HG03039 (cell line): Measurements from ENCODE around the gene NSD1.
"Not testable (repeated sequence)": the region's sequence is repeated elsewhere in the genome, so short reads cannot be mapped to it uniquely, and the experiment has no call there.

ENCODE experiments used
- ATAC-seq: cut with Tn5 transposase; IDR thresholded peaks from one replicate; pipeline ENCODE4 v1.9.1; 2021; ENCODE audit warnings: mild to moderate bottlenecking, moderate library complexity; ENCODE audit not compliant: unreplicated experiment

NSD1 gene

DNA sequence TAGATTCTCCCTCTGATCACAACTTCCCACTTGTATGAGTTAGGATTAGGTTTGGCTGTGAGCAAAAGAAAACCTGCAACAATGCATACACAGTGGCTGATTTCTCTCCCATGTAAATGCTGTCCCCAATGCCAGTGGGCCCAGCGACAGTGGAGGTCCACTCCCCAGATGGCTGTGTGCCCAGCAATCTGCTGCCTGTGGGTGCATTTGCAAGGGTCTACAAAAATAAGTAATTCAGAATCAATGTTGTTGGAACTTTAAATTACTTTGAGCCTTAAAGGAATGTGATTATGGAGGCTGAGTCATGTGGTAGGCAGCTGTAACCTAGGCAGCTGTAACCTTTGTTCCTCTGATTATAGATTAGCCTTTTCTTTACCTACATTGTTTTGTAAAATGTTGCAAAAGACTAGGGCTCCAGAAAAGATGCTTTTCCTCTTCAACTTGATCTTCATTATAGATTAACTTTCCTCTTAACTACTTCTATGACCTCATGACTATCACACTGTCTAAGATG, 192.4 kb downstream of the NSD1 start:
- no peak for ATAC-seq

DNA sequence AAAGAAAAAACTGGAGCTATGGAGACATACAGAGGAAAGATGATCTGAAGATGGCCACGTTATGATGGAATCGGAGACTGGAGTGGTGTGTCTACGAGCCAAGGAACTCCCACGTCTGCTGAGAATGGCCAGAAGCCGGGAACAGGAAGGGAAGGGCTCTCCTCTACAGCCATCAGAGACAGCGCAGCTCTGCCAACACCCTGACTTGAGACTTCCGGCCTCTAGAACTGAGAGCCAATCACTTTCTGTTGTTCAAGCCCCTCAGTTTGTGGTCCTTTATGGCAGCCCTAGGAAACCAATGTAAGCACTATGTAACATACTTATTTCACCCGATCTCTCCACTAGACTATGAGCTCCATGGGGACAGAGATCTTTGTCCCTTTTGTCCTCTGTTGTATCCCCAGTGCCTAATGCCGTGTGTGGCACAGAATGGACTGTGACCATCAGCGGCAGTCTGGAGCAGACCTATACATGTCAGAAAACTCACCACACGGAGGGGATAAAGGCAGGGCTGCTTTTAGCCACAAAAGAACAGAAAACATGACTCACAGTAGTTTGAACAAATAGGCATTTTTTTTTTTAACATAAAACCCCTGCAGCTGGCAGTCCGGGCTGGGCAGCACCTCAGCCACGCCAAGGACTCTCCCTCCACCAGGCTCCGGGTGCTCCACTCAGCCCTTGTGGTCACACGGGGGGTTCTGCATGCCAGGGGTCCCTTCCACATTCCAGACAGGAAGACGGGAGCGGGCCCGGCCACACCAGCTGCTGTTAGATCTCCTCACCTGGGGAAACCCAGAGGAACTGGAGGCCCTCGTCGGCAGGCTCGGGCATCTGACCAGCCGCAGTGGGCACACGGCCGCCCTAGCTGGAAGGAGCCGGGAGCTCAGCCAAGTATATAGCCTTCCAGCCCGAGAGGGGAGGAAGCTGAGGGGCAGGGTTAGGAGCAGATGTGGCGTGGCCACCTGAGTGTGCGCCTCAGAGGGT, 194.3 kb downstream of the NSD1 start:
- no peak for ATAC-seq

DNA sequence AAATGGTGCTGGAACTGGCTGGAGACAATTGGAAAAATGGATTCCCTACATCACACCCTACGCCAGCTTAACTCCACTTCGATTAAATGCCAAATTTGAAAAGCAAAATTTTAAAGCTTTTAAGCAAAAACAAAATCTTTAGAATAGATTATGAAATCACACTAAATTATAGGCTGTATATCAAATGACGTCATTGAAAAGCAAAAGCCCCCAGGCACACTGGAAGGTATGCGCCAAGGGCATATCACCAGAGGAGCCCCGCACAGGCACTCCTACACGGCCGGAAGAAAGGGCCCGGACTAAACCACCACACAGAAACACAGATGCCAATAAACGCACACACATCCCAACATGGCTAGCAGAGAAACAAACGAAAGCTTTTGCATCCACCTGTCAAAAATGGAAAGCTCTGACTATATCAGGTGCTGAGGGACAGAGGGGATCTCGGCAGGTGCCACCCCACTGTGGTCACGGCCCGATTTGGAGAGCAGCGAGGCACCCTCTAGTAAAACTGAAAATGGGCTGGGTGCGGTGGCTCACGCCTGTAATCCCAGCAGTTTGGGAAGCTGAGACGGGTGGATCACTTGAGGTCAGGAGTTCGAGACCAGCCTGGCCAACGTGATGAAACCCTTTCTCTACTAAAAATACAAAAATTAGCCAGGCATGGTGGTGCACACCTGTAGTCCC, 195.1 kb downstream of the NSD1 start:
- ATAC-seq: no peak

DNA sequence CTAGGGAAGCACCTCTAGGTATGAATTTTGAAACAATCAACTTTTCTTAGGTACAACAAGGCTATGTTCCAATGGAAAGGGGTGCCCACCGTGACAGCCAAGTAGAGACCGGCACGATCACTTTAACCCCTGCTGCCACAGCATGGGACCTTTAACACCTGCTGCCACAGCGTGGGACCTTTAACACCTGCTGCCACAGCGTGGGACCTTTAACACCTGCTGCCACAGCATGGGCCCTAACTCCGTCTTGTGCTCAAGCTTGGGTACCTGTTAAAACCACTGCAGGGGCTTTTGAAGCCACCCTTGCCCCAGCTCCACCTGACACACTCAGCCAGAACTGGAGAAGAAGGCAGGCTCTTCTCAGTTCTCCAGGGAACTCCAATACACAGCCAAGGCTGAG, 196.3 kb downstream of the NSD1 start:
- no peak for ATAC-seq

- no peak for ATAC-seq
Observed at GRCh38 chr5:177330991-177331842, 197.6 kb downstream of the NSD1 start.

DNA sequence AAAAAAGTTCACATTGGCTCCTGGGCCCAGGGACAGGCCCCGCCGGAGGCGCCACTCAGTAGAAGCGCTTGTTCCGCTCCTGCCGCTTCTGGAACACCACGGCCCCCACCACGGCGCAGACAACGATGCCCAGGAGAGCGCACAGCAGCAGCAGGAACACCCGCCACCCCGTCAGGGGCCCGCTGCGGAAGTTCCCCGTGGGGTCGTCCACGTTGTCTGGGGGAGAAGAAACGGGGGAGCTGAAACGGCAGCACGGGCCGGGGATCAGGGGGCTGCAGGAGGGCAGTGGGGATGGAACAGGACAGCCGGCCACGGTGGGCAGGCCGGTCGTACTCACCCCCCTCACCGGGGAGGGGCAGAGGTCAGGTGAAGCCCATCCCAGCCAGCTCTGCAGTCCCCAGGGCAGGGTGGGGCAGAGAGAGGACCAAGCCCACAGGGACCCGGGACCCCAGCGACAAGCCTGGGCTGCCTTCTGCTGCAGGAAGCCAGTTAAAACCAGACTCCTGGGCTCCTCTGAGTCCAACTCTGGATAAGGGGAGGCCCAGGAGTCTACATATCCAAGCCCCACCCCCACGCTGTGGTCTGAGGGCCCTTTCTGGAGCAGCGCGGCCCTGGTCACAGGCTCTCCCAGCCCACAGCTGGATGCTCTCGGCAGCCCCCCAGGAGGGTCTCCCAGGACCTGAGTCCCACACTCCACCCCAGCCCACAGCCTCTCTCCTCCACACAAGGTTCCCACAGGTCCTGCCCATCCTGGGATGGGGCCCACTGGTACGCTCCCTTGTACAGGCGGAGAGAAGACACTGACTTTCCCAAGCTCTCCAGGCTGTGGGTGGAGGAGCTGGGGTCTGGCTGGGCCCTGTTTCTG, 198.7 kb downstream of the NSD1 start:
- no peak for ATAC-seq

DNA sequence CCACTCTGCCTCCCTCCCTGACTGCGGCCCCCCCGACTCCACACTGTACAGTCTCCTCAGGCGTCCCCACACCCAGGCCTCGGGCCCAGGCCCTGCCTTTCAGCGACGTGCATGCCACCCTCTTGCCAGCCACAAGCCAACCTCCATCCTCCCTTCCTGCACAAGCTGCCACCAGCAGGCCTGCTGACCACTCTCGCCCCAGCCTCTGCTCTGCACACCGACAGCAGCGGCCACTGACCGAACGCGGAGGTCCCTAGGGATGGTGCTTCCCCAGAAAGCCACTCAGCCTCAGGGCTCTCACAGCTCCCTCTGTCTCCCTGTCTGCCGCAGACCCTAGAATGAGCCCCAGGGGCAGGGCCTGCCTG, 199.3 kb downstream of the NSD1 start:
- ATAC-seq: no peak

- no peak for ATAC-seq
Observed at GRCh38 chr5:177333420-177334154, 200.0 kb downstream of the NSD1 start.

GRCh38 chr5:177334155-177334551, 200.6 kb downstream of the NSD1 start:
- no peak for ATAC-seq

GRCh38 chr5:177334781-177335700, 201.5 kb downstream of the NSD1 start:
- ATAC-seq: no peak

GRCh38 chr5:177335701-177336065, 202.1 kb downstream of the NSD1 start:
- ATAC-seq: no peak

DNA sequence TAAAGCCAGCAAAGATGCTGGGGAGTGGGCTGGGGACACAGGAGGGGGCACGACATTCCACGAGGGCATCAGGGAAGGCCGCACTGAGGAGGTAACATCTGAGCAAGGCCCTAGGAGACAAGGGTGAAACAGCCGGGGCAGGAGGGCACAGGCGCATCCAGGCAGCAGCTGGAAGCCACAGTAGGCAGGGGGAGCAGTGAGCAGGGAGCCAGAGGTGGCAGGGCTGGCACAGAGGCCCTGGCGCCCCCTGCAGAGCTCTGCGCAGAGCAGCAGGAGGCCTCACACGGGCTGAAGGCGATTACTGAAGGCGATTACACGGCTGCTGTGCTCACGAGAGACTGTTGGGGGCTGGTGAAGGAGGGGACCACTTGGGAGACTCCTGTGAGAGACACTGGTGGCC, 202.5 kb downstream of the NSD1 start:
- no peak for ATAC-seq

GRCh38 chr5:177336603-177337494, 203.3 kb downstream of the NSD1 start:
- ATAC-seq: no peak

DNA sequence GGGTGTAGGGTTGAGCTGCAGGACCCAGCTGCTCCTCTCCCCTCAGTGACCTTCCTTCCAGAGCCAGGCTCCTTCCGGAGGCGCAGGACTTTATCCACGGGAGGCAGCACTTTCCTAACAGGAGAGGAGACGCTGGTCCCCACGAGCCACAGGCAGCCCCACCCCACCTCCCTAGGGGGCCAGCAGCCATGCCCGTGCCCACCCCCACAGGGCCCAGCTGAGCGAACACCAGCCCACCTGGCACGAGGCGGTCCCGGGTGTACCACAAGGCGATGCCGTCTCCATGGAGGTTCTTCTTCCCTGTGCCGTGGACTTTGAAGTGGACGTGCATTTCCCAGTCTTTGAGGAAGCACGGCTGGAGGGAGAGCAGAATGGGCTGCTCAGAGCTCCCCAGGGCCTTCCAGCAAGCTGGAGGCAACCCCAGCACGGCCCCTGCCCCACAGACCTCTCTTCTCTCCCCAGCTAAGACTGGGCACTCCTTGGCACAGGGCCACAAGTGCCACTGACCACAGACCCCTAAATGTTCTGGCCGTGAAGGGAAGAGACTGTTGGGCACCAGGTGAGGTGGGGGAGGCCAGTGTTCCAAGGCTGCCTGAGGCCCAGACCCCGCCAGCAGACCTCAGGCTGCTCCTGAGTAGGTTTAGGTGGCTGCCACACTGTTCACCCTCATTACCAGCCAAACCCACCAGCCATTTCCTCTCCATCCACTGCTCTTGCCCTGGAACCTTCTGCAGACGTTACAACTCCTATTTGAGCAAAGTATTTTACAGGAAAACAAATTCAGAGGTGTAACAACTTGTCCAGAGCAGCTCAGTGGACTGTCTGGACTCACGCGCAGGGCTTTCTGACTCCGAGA, 204.9 kb downstream of the NSD1 start:
- no peak for ATAC-seq

DNA sequence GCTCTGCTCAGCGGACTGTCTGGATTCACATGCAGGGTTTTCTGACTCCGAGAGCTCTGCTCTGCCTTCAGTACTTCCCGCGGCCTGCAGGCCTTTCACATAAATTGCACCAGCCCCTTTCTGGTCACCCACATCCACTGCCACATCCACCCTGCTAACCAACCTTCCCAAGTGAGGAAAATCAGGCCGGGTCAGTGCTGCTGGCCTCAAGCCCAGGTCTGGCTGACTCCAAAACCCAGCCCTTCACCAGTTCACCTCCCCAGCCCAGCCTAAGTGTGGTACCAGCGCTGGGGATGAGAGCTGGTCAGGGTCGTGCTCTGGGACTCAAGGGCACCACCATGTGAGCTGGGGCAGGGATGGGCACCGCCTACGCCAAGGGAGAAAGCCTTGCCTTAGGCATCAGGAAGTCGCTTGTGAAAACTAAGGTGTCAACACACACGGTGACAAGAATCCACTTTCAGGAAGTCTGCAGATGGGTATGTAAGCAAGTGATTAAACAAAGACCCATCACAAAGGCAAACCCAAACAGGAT, 205.6 kb downstream of the NSD1 start:
- ATAC-seq: no peak

GRCh38 chr5:177343000-177343399, 209.4 kb downstream of the NSD1 start:
- not testable (repeated sequence) for ATAC-seq
